Measurements from ENCODE around the gene NTHL1. TPM values are rescaled to one million over a fixed set of nuclear protein-coding genes. Genes with fewer than 3 reads are reported as not detected.
"Not testable (repeated sequence)": the region's sequence is repeated elsewhere in the genome, so short reads cannot be mapped to it uniquely, and the experiment has no call there.

The NTHL1 gene
- total RNA-seq, 4 donors from 2014 or later, result 14.9 to 28.8 (median 19.9) TPM

GRCh38 chr16:2035431-2036199 is 12.0 kb downstream of the NTHL1 start:
- H3K4me1 ChIP-seq, result peaks cover 0 to 76% (median 3%) of the 10 kb centered on the region in 4 donors
- peak overlapping the region; percentile 67 to 91 (median 76) for H3K27ac ChIP-seq
- H3K36me3 ChIP-seq, result no peaks in the 10 kb centered on the region
- no peak for DNase-seq
- H3K4me3 ChIP-seq, result peak overlapping the region in 2 of 4 donors; percentile 29 to 33
- no peak for TF ChIP-seq POLR2A (IDR thresholded peaks at IDR 0.05)
- TF ChIP-seq, protein P1, sequence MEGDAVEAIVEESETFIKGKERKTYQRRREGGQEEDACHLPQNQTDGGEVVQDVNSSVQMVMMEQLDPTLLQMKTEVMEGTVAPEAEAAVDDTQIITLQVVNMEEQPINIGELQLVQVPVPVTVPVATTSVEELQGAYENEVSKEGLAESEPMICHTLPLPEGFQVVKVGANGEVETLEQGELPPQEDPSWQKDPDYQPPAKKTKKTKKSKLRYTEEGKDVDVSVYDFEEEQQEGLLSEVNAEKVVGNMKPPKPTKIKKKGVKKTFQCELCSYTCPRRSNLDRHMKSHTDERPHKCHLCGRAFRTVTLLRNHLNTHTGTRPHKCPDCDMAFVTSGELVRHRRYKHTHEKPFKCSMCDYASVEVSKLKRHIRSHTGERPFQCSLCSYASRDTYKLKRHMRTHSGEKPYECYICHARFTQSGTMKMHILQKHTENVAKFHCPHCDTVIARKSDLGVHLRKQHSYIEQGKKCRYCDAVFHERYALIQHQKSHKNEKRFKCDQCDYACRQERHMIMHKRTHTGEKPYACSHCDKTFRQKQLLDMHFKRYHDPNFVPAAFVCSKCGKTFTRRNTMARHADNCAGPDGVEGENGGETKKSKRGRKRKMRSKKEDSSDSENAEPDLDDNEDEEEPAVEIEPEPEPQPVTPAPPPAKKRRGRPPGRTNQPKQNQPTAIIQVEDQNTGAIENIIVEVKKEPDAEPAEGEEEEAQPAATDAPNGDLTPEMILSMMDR (IDR thresholded peaks at IDR 0.05), result no peak
- H3K9me3 ChIP-seq, result no peaks in the 10 kb centered on the region
- no peaks in the 10 kb centered on the region for H3K27me3 ChIP-seq

DNA sequence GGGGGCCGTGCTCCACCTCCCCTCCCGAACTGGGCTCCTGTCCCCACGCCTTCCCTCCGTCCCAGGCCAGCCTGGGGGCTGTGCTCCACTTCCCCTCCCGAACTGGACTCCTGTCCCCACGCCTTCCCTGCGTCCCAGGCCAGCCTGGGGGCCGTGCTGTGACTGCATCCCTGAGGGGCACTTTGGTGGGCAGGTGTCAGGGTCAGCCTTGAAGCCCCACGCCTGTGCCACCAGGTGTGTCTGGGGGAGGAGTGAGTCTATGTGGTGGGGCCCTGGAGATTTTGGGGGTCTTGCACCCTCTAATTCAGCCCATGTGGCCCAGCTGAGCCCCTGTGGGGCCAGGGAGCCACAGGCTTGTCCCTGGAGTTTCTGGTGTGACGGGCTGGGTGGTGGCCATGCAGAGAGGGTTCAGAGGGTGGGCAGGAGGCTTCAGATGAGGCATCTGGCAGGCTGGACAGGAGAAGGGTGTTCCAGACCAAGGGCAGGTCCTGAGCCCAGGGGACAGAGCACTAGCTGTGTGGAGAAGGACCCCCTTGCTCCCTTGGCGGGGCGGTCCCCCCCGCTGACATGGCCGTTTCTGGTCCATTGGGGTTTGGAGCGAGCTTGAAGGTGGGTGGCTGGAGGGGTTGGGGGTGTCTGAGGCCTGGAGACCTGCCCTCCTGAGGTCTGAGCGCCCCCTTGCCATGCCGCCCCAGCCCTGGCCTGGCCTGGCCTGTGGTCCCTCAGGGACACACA is 12.8 kb downstream of the NTHL1 start:
- TF ChIP-seq POLR2A (IDR thresholded peaks at IDR 0.05), result no peak
- TF ChIP-seq, protein P1 (IDR thresholded peaks at IDR 0.05), result no peak
- Histone ChIP-seq H3K4me1 (peaks cover 0 to 68% (median under 1%) of the 10 kb centered on the region in 4 donors), H3K27me3 (no peaks in the 10 kb centered on the region), H3K4me3 (peak overlapping the region in 2 of 4 donors; percentile 29 to 33), H3K27ac (peak overlapping the region; percentile 67 to 91 (median 76)), H3K36me3 (no peaks in the 10 kb centered on the region), H3K9me3 (no peaks in the 10 kb centered on the region)
- DNase-seq, result no peak

- not testable (repeated sequence) for H3K27me3 ChIP-seq, H3K36me3 ChIP-seq, H3K9me3 ChIP-seq, DNase-seq
- peaks cover 0 to 66% (median 0%) of the 10 kb centered on the region in 4 donors for H3K4me1 ChIP-seq
- H3K27ac ChIP-seq, result peak overlapping the region; percentile 61 to 91 (median 74)
- peak overlapping the region; percentile 3 to 40 (median 14) for H3K4me3 ChIP-seq
Measured at GRCh38 chr16:2033909-2034695, 13.5 kb downstream of the NTHL1 start.

GRCh38 chr16:2033057-2033908 is 14.4 kb downstream of the NTHL1 start:
- TF ChIP-seq POLR2A (IDR thresholded peaks at IDR 0.05), result no peak
- TF ChIP-seq, protein P1 (IDR thresholded peaks at IDR 0.05), result no peak
- Histone ChIP-seq H3K27ac (peak overlapping the region; percentile 61 to 90 (median 74)), H3K9me3 (no peaks in the 10 kb centered on the region), H3K4me3 (peak overlapping the region; percentile 3 to 40 (median 14)), H3K36me3 (no peaks in the 10 kb centered on the region), H3K27me3 (no peaks in the 10 kb centered on the region), H3K4me1 (peaks cover 0 to 65% (median 0%) of the 10 kb centered on the region in 4 donors)
- DNase-seq, result no peak

GRCh38 chr16:2032285-2033056 is 15.2 kb downstream of the NTHL1 start:
- no peaks in the 10 kb centered on the region for H3K27me3 ChIP-seq
- H3K4me3 ChIP-seq, result peak overlapping the region in 2 of 4 donors; percentile 10 to 40
- H3K9me3 ChIP-seq, result no peaks in the 10 kb centered on the region
- no peak for DNase-seq
- H3K36me3 ChIP-seq, result no peaks in the 10 kb centered on the region
- H3K27ac ChIP-seq, result peak overlapping the region; percentile 61 to 90 (median 74)
- H3K4me1 ChIP-seq, result peaks cover 0 to 67% (median 0%) of the 10 kb centered on the region in 4 donors
- TF ChIP-seq POLR2A (IDR thresholded peaks at IDR 0.05), result no peak
- TF ChIP-seq, protein P1 (IDR thresholded peaks at IDR 0.05), result no peak

Measured in Peyer's patch (tissue), 4 donors.